AG09319 (cell line): ENCODE measurements around the gene LSM2.
"Not testable (repeated sequence)": the region's sequence is repeated elsewhere in the genome, so short reads cannot be mapped to it uniquely, and the experiment has no call there.

Source experiments
- DNase-seq: peaks from one replicate; pipeline ENCODE4 v3.0.0-alpha.2; 2010; ENCODE audit warnings: low read depth; ENCODE audit errors: extremely low read depth
- TF ChIP-seq, protein P1 (sequence below): IDR thresholded peaks from 2 replicates; pipeline ENCODE4 v1.5.1; 2011; ENCODE audit warnings: low read depth, mild to moderate bottlenecking, inconsistent platforms, low read length, moderate library complexity

LSM2 gene

DNA sequence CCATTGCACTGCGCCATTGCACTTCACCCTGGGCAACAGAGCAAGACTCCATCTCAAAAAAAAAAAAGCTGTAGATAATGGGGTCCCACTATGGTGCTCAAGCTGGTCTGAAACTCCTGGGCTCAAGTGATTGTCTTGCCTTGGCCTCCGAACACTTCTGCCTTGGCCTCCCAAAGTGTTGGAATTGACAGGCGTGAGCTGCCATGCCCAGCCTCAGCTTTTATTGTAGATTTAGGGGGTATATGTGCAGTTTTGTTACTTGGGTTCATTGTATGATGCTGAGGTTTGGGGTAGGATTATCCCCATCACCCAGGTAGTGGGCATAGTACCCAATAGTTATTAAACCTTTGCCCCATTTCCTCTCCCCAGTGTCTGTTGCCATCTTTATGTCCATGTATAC lies 32.2 kb upstream of the LSM2 start:
- TF ChIP-seq, protein P1, sequence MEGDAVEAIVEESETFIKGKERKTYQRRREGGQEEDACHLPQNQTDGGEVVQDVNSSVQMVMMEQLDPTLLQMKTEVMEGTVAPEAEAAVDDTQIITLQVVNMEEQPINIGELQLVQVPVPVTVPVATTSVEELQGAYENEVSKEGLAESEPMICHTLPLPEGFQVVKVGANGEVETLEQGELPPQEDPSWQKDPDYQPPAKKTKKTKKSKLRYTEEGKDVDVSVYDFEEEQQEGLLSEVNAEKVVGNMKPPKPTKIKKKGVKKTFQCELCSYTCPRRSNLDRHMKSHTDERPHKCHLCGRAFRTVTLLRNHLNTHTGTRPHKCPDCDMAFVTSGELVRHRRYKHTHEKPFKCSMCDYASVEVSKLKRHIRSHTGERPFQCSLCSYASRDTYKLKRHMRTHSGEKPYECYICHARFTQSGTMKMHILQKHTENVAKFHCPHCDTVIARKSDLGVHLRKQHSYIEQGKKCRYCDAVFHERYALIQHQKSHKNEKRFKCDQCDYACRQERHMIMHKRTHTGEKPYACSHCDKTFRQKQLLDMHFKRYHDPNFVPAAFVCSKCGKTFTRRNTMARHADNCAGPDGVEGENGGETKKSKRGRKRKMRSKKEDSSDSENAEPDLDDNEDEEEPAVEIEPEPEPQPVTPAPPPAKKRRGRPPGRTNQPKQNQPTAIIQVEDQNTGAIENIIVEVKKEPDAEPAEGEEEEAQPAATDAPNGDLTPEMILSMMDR = no peak
- DNase-seq = no peak

DNA sequence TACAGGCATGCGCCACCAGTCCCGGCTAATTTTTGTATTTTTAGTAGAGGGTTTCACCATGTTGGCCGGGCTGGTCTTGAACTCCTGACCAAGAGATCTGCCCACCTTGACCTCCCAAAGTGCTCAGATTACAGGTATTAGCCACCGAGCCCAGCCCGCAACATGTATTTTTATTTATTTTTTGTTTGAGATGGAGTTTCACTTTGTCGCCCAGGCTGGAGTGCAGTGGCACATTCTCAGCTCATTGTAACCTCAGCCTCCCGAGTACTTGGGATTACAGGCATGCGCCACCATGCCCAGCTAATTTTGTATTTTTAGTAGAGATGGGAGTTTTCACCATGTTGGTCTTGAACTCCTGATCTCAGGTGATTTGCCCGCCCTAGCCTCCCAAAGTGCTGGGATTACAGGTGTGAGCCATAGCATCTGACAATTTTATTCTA lies 31.4 kb upstream of the LSM2 start:
- DNase-seq = not testable (repeated sequence)

DNA sequence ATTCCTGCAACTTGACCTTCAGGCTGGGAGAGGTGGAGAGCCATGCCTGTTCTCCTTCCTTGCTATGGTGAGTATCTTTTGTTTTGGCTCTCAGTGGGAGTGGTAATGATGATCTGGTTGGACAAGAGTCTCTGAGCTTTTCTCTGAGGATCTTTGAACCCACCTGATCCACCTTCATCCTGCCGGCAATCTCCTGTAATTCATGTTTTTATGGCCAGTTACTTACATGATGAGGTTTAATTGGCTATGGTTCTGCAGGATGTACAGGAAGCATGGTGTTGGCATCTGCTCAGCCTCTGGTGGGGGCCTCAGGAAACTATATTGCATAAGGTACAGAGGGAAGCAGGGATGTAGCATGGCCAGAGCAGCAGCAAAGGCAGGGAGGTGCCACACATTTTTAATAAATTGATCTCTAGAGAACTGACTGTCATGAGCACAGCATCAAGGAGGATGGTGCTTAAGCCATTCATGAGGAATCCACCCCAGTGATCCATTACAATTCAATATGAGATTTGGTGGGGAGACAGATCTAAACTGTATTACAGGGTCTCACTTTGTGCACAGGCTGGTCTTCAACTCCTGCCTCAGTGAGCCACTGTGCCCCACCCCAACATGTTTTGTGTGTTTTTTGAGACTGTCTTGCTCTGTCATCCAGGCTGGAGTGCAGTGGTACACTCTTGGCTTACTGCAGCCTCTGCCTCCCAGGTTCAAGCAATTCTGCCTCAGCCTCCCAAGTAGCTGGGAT lies 30.8 kb upstream of the LSM2 start:
- TF ChIP-seq, protein P1 = no peak
- DNase-seq = no peak

DNA sequence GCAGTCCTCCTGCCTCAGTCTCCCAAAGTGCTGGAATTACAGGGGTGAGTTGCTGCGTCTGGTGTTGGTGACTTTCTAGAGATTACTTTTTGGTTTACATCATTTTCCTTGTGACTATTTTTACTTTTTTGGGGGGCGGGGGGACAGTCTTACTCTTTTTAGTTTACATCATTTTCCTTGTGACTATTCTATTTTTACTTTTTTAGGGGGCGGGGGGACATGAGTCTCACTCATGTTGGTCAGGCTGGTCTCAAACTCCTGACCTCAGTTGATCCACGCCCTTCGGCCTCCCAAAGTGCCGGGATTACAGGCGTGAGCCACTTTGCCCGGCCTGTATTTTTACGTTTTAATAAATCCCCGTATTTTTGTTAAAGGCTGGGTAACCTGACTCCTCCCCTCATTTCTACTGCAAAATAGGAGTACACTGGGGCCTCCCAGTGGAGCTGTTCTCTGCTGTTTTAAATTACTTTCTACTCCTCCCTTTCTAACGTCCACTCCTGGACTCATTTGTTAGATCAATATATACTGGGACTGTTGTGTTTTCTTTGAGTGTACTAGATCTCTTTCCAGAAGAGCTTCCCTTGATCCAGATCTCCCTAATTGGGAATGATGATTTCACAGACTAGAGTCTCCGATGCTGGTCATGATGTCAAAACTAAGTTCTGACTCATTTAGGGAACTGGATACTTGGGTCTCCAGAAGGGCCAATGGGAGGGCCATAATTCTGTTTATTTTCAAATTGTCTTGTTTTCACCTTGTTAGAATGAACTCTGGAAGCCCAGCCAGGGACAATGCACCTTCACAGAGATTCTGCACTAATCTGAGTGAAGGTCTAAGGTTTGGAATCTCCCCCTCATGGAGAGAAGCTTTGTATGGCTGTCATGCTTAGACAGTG lies 30.0 kb upstream of the LSM2 start:
- no peak for DNase-seq
- TF ChIP-seq, protein P1 = peak; percentile 21

DNA sequence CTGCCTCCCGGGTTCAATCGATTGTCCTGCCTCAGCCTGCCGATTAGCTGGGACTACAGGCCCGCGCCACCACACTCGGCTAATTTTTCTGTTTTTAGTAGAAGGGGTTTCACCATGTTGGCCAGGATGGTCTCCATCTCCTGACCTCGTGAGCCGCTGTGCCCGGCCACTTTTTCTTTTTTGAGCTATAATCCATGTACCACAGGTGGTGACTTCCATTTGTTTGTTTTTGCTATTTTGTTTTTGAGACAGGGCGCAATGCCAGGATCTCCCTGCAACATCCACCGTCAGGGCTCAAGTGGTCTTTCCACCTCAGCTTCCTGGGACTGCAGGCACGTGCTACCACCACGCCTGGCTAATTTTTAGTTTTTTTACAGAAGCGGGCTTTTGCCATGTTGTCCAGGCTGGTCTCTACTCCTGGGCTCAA lies 29.3 kb upstream of the LSM2 start:
- TF ChIP-seq, protein P1 = no peak
- DNase-seq = no peak

DNA sequence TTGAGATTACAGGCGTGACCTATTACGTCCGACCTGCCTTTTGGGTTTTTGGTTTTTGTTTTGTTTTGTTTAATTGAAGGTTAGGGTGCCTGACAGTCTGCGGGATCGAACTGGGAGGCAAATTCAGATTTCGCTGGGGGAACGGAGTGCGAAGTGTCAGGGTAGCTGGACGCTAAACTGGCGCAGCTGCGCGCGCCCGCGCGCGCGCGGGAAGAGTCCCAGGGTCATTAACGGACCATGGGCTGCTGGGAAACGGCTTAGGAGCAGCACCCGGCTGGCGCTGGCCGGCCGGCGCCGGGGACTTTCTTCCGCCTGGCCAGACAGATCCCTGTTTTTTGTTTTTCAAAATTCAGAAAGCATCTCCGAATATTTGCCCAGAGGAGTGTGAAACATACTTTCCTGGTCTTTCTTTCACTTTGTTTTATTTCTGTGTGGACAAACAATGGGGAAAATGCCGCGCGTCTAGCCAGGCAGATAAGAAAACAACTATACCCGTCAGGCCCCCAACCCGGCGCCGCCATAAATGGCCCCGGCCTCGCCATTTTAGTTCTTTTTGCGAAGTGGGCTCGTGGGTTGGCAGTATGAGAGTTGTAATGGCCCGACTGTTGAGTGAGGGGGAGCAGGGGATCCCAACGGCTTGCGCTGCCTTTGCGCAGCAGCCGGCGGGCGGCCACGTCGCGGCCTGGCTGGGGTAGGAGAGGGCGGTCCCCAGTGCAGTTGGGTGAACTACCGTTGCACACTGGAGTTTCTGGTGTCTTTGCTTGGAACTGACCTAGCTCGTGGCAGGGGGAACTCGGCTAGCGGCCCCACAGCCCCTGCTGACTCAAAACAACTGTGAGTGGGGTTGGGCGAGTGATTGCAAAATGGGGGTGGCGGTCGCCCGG lies 27.8 kb upstream of the LSM2 start:
- DNase-seq = peak; percentile 60
- TF ChIP-seq, protein P1 = no peak
